SIG-M5 treated with dmso at 0.1 percent for 504 hours (cell line): Measurements from ENCODE around the gene CHTOP.

Source experiments
- DNase-seq: peaks from one replicate; lab custom pipeline; 2025; ENCODE audit not compliant: unreplicated experiment; lab: John Stamatoyannopoulos, UW

The CHTOP gene

GRCh38 chr1:153612755-153613331, 21.0 kb upstream of the CHTOP start, which contains the start of gene S100A16:
TSS of gene S100A16 (minus strand) at chr1:153613137. CDS start at chr1:153608151, 4,986 bp downstream.
- no peak for DNase-seq

GRCh38 chr1:153613406-153613805, 20.5 kb upstream of the CHTOP start:
- no peak for DNase-seq

GRCh38 chr1:153614189-153614900, 19.5 kb upstream of the CHTOP start:
- no peak for DNase-seq

GRCh38 chr1:153614906-153615305, 19.0 kb upstream of the CHTOP start:
- no peak for DNase-seq

GRCh38 chr1:153615406-153615805, 18.5 kb upstream of the CHTOP start:
- DNase-seq, result no peak

GRCh38 chr1:153616144-153616916, 17.5 kb upstream of the CHTOP start, which contains the start of gene S100A14:
TSS of gene S100A14 (minus strand) at chr1:153616325. CDS start at chr1:153615858, 467 bp downstream.
- no peak for DNase-seq

- DNase-seq, result no peak
Observed at GRCh38 chr1:153616917-153617311, 17.0 kb upstream of the CHTOP start.

GRCh38 chr1:153617663-153618062, 16.2 kb upstream of the CHTOP start:
- DNase-seq, result peak; percentile 53

GRCh38 chr1:153619171-153619570, 14.7 kb upstream of the CHTOP start:
- DNase-seq, result no peak

- peak; percentile 79 for DNase-seq
Observed at GRCh38 chr1:153623101-153623500, 10.8 kb upstream of the CHTOP start.

- DNase-seq, result no peak
Observed at GRCh38 chr1:153624965-153625611, 8.8 kb upstream of the CHTOP start.

- no peak for DNase-seq
Observed at GRCh38 chr1:153626477-153626903, 7.4 kb upstream of the CHTOP start.

GRCh38 chr1:153626904-153627714, 6.8 kb upstream of the CHTOP start, which contains the start of gene S100A13:
TSS of gene S100A13 (minus strand) at chr1:153627505. CDS start at chr1:153626472, 1,033 bp downstream.
- peak; percentile 51 for DNase-seq

GRCh38 chr1:153627715-153628626, 5.9 kb upstream of the CHTOP start, which contains the start of gene S100A1:
TSS of gene S100A1 (plus strand) at chr1:153628434. CDS start at chr1:153630522, 2,088 bp downstream.
- no peak for DNase-seq

GRCh38 chr1:153628638-153629342, 5.1 kb upstream of the CHTOP start:
- no peak for DNase-seq

GRCh38 chr1:153629343-153629665, 4.6 kb upstream of the CHTOP start:
- DNase-seq, result no peak

- no peak for DNase-seq
Observed at GRCh38 chr1:153629971-153630370, 3.9 kb upstream of the CHTOP start.

- DNase-seq, result no peak
Observed at GRCh38 chr1:153630384-153630783, 3.5 kb upstream of the CHTOP start.
